ENCODE results near the gene EAF1. TPM values are rescaled to one million over a fixed set of nuclear protein-coding genes. Genes with fewer than 3 reads are reported as not detected.

EAF1 gene
- total and polyA plus RNA-seq, 2 donors = 10.6 to 10.9 TPM

DNA sequence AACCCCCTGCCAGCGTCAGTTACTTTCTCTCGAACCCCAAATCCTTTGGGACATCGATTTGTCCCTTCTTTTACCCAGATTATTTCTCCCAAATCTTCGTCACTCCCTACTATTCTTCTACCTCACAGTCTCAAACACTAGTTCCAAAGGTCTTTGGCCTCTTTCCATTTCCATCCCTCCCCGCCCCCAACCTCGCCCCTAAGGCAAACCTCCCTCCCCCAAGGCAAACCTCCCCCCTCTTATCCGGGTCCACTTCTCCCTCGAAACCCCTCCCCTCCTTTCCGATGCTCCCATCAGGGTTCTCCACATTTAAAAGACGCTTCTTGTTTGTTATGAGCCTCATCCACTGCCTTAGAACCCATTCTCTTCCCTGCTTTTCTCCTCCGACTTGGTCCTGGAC lies 583 bp downstream of the EAF1 start:
- WGBS = under 1% methylated on average over 11 of the region's 11 CpGs
- no peak overlapping the region for H3K27ac ChIP-seq (ENCODE audit: low read depth)
- no peaks in the 10 kb centered on the region for H3K4me1 ChIP-seq (ENCODE audit: insufficient read depth)
- H3K36me3 ChIP-seq (ENCODE audit: insufficient read depth) = peaks cover 4% of the 10 kb centered on the region
- peak overlapping the region; percentile 94 for H3K4me3 ChIP-seq (ENCODE audit: low read depth, low read length)
- no peak for DNase-seq (ENCODE audit: extremely low spot score)

DNA sequence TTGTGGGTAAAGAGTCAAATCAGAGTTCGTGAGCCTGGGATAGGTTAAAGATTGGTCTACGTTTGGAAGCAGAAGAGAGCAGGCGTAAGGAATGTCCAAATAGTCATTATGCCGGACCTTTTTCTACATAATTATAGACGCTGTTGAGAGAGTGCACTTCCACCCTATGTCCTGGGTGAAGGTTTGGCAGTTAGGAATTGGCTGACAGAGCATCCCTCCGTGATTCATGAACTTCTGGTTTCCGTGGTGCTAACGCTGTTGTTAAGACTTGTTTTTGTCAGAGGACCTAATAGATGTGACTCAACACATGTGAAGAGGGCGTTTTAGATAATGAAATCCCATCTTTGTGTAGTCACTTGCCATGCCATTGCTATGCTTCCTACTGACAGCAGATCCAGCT lies 1.1 kb downstream of the EAF1 start:
- WGBS = 26% methylated on average over 9 of the region's 9 CpGs
- H3K27ac ChIP-seq (ENCODE audit: low read depth) = no peak overlapping the region
- H3K36me3 ChIP-seq (ENCODE audit: insufficient read depth) = peaks cover 4% of the 10 kb centered on the region
- H3K4me1 ChIP-seq (ENCODE audit: insufficient read depth) = no peaks in the 10 kb centered on the region
- H3K4me3 ChIP-seq (ENCODE audit: low read depth, low read length) = peak overlapping the region; percentile 94
- no peak for DNase-seq (ENCODE audit: extremely low spot score)

DNA sequence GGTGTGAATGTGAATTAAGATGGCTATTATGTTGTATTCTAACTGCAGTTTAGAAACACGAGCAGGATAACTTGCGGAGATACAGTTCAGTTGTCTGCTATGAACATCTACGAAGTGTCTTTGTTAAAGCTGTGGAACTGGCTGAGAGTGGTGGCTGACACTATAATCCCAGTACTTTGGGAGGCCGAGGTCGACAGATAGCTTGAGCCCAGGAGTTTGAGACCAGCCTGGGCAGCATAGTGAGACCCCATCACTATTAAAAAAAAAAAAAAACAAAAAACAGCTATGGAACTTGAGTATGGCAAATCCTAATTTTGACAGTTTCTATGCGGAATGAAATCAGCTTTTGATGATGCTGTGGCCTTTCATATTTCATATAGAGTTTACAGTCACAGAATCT lies 1.7 kb downstream of the EAF1 start:
- H3K4me3 ChIP-seq (ENCODE audit: low read depth, low read length) = no peak overlapping the region
- 91% methylated on average over 6 of the region's 6 CpGs for WGBS
- no peaks in the 10 kb centered on the region for H3K4me1 ChIP-seq (ENCODE audit: insufficient read depth)
- no peak overlapping the region for H3K27ac ChIP-seq (ENCODE audit: low read depth)
- no peak for DNase-seq (ENCODE audit: extremely low spot score)
- peaks cover 4% of the 10 kb centered on the region for H3K36me3 ChIP-seq (ENCODE audit: insufficient read depth)

DNA sequence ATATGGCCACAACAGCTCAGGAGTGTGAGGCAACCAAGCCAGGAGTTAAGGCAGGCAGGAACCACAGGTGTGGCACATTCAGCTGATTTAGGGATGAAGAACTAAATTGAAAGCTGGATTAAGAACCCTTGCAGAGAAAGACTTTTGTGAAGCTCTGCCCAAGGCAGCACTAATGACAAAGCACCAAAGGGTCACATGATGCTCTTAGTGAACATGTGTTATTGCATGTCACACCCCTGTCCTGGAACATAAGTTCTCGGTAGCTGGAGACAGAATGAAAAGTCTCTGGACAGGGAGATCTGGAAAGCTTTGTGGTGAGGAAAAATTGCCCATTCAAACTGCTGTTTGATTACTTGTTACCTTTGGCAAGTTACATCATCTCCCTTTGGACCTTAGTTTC lies 3.2 kb downstream of the EAF1 start:
- peaks cover 7% of the 10 kb centered on the region for H3K36me3 ChIP-seq (ENCODE audit: insufficient read depth)
- H3K27ac ChIP-seq (ENCODE audit: low read depth) = no peak overlapping the region
- no peaks in the 10 kb centered on the region for H3K4me1 ChIP-seq (ENCODE audit: insufficient read depth)
- H3K4me3 ChIP-seq (ENCODE audit: low read depth, low read length) = no peak overlapping the region
- DNase-seq (ENCODE audit: extremely low spot score) = no peak
- 87% methylated on average over 1 of the region's 1 CpG for whole genome bisulfite sequencing

DNA sequence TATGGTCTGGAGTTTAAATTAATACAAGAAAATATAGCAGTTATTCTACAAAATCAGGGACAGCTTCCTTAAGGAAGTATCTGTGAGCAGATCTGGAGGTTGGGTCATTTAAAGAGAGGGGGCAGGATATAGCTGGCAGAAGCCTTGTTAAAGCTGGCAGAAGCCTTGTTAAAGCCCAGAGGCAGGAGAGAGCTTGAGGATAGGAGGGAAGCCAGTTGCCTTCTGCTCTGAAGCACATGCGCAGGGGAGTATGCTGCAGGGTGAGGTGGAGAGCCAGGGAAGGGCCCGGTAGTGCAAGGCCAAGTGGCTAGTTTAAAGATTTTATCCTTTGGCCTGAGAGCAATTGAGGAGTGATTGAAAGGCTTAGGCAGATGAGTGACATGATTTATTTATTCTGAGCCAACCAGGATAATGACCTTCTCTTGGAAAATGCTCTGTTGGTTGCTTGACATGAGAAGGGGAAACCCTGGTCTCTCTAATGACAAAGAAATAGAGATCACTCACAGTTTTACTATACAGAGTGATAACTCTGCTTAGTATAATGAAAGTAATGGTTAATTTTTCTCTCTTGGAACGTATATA lies 3.9 kb downstream of the EAF1 start:
- Histone ChIP-seq H3K27ac (ENCODE audit: low read depth) (no peak overlapping the region), H3K4me1 (ENCODE audit: insufficient read depth) (no peaks in the 10 kb centered on the region), H3K36me3 (ENCODE audit: insufficient read depth) (peaks cover 10% of the 10 kb centered on the region), H3K4me3 (ENCODE audit: low read depth, low read length) (no peak overlapping the region)
- no peak for DNase-seq (ENCODE audit: extremely low spot score)
- 84% methylated on average over 3 of the region's 3 CpGs for WGBS

DNA sequence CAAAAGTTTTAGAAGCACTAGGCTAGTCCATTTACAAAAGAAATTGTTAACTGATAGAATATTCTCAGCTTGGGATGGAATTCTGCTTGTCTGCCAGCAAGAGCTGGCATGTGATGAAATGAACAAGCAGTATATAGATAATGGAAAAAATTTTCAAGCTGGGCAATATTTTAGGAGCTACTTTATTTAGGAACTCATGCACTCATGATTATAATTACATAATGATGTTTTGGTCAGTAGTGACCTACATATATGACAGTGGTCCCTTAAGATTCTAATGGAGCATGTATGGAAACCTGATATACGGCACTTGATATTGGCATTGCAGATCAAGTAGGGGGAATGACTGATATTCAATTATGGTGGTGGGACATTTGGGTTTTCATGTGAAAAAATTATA lies 6.1 kb downstream of the EAF1 start:
- Histone ChIP-seq H3K4me3 (ENCODE audit: low read depth, low read length) (no peak overlapping the region), H3K4me1 (ENCODE audit: insufficient read depth) (no peaks in the 10 kb centered on the region), H3K27ac (ENCODE audit: low read depth) (no peak overlapping the region), H3K36me3 (ENCODE audit: insufficient read depth) (peaks cover 14% of the 10 kb centered on the region)
- no peak for DNase-seq (ENCODE audit: extremely low spot score)
- 98% methylated on average over 1 of the region's 1 CpG for WGBS

DNA sequence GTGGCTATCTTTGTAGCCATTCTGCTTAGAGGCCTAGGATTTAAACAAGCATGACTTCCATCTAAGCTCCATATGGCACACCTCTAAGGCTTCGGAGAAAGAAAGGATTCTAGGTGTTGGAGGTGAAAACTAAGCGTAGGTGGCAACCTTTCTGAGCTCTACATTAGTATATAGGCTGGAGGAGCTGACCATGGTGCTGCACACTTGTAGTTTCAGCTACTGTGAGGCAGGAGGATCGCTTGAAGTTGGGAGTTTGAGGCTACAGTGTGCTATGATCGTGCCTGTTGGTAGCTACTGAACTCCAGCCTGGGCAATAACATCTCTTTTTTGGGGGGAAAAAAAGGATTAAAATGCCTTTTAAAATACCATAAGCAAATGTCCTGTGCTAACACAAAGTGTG lies 7.4 kb downstream of the EAF1 start:
- Histone ChIP-seq H3K4me1 (ENCODE audit: insufficient read depth) (no peaks in the 10 kb centered on the region), H3K4me3 (ENCODE audit: low read depth, low read length) (no peak overlapping the region), H3K27ac (ENCODE audit: low read depth) (no peak overlapping the region), H3K36me3 (ENCODE audit: insufficient read depth) (peaks cover 14% of the 10 kb centered on the region)
- WGBS = 94% methylated on average over 4 of the region's 4 CpGs
- no peak for DNase-seq (ENCODE audit: extremely low spot score)

DNA sequence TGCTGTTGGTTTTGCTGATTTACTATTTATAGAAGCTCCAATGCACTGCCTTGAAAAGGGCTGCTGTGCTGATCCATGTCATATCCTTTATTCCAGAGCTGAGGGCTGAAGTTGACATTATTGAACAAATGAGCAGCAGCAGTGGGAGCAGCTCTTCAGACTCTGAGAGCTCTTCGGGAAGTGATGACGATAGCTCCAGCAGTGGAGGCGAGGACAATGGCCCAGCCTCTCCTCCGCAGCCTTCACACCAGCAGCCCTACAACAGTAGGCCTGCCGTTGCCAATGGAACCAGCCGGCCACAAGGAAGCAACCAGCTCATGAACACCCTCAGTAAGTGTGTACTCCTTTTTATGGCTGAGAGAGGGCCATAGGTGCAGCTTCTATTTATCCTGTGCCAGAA lies 8.8 kb downstream of the EAF1 start:
- WGBS = 96% methylated on average over 6 of the region's 6 CpGs
- no peak for DNase-seq (ENCODE audit: extremely low spot score)

DNA sequence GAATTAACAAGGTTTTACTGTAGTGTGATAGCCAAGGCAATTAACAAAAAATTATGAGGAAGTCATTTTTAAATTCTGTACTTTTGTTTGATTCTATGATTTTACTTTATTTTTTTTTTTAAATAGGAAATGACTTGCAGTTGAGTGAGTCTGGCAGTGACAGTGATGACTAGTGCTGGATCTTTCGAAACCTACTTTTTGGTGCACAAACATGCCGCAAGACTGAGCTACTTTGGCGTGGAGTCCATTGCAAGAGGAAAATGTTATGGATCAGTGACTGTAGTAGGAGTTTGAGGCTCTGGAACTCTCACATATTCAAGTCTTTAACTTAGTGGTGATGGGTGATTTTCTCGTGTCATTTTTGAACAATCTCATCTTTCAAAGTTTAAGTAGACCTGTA lies 11.6 kb downstream of the EAF1 start:
- no peak for DNase-seq (ENCODE audit: extremely low spot score)
- H3K4me3 ChIP-seq (ENCODE audit: low read depth, low read length) = no peak overlapping the region
- H3K27ac ChIP-seq (ENCODE audit: low read depth) = no peak overlapping the region
- H3K4me1 ChIP-seq (ENCODE audit: insufficient read depth) = no peaks in the 10 kb centered on the region
- H3K36me3 ChIP-seq (ENCODE audit: insufficient read depth) = peaks cover 10% of the 10 kb centered on the region
- 91% methylated on average over 4 of the region's 4 CpGs for WGBS

More for the DNA sequence above, 8.8 kb downstream of the EAF1 start:
- no peaks in the 10 kb centered on the region for H3K4me1 ChIP-seq (ENCODE audit: insufficient read depth)
- H3K4me3 ChIP-seq (ENCODE audit: low read depth, low read length) = no peak overlapping the region
- H3K36me3 ChIP-seq (ENCODE audit: insufficient read depth) = peaks cover 13% of the 10 kb centered on the region
- no peak overlapping the region for H3K27ac ChIP-seq (ENCODE audit: low read depth)

DNA sequence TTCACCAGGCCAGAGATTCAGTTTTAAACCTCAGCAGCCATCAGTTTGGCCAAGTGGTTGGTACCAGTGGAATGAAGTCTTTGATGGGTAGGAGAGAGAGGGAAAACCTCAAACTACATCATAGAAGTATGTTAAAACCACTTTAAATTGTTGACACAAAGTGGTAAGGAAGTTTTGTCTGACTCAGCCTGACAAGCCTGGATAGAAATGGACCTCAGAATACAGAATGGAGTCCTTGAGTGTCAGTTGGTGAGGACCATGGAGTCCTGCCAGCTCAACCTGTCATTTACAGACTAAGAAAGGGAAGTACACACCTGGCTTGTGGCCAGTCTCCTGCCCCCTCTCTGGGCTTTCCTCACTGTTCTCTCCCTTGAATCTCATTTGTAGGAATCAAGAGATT lies 12.1 kb downstream of the EAF1 start:
- Histone ChIP-seq H3K4me1 (ENCODE audit: insufficient read depth) (no peaks in the 10 kb centered on the region), H3K36me3 (ENCODE audit: insufficient read depth) (peaks cover 10% of the 10 kb centered on the region), H3K27ac (ENCODE audit: low read depth) (no peak overlapping the region), H3K4me3 (ENCODE audit: low read depth, low read length) (no peak overlapping the region)
- no peak for DNase-seq (ENCODE audit: extremely low spot score)

DNA sequence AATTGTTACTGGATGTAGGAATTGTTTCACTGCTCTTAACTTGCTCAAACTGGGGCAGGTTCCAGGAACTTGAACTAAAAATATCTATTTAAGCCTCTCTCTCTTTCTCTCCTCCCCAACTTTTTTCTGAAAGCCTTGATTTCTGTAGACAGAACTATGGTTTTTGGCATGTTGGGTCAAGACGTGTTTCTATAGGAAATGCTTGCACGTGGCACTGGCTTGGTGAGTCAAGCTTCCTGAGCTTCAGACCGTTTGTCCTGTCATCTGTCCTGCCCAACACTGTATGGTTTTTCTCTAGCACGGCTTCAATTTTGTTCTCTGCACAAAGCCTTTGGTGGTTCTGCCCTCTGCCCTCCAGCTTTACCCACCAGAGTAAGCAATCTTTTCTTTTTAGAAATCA lies 13.5 kb downstream of the EAF1 start:
- no peak for DNase-seq (ENCODE audit: extremely low spot score)

DNA sequence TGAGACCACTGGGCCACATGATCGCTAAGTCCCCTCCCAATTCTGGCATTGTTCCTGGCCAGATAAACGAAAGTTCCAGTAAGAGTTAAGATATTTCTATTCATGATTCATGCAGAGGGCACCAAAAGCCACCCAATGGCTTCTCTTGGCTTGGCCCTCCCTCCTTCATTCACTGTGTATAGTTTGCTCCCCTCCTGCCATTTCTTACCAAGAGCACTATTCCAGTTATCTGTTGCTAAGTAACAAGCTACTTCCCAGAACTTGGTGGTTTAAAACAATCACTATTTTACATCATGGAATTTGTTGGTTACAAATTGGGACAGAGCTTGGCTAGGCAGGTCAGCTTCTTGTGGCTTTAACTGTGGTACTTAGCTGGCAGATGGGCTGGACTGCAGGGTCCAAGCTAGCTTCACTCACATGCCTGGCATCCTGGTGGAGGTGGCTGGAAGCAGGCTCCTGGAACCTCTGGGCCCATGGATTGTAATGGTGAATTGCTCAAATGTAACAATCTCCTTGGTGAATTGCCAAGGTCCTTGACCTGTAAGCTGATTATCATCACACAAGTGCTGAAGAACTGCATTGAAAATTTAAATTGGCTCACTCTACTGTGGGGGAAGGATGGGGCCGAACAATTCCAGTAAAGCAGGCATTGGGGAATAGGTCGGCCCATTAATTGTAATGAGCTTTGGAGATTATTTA lies 16.6 kb downstream of the EAF1 start:
- Histone ChIP-seq H3K27ac (ENCODE audit: low read depth) (no peak overlapping the region), H3K4me1 (ENCODE audit: insufficient read depth) (no peaks in the 10 kb centered on the region), H3K4me3 (ENCODE audit: low read depth, low read length) (no peak overlapping the region), H3K36me3 (ENCODE audit: insufficient read depth) (no peaks in the 10 kb centered on the region)
- no peak for DNase-seq (ENCODE audit: extremely low spot score)
- 81% methylated on average over 4 of the region's 4 CpGs for WGBS

More for the DNA sequence above, 13.5 kb downstream of the EAF1 start:
- Histone ChIP-seq H3K36me3 (ENCODE audit: insufficient read depth) (peaks cover 7% of the 10 kb centered on the region), H3K4me3 (ENCODE audit: low read depth, low read length) (no peak overlapping the region), H3K27ac (ENCODE audit: low read depth) (no peak overlapping the region), H3K4me1 (ENCODE audit: insufficient read depth) (no peaks in the 10 kb centered on the region)
- WGBS = 69% methylated on average over 4 of the region's 4 CpGs

DNA sequence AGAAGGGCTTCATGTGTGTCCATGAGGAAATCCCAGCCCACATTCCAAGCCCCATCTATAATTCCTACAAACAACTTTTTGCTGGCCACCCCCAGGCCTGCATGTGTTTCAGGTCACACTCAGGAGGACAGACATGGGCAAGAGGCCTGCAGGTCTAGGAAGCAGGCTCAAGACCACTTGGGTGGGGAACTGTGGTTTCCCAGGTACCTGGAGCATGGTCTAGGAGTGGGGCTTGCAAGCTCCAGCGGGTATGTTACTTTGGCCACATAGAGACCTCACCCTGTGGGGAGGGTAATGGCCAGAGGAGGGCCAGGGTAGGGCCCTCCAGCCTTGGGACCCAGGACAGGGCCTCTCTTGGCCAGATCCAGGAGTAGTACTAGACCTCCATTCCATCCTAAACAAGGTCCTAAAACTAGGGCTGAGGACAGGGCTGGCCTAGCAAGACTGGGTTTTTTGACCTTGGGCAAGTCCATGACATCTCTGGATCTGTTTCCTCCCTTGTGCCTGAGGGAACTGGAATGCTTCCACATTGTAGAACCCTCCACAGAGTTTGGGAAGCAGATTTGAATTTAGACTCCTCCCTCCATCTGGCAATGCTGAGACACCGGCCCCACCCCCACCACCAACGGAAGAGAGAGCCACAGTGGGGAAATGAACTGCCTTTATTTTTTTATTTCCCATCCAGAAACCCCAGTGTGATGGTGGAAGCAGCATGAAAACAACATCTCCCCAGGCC lies 22.3 kb downstream of the EAF1 start:
- Histone ChIP-seq H3K36me3 (ENCODE audit: insufficient read depth) (no peaks in the 10 kb centered on the region), H3K4me1 (ENCODE audit: insufficient read depth) (no peaks in the 10 kb centered on the region), H3K4me3 (ENCODE audit: low read depth, low read length) (no peak overlapping the region), H3K27ac (ENCODE audit: low read depth) (no peak overlapping the region)
- WGBS = 91% methylated on average over 3 of the region's 3 CpGs
- no peak for DNase-seq (ENCODE audit: extremely low spot score)
